ENCODE measurements around the gene NFIX. TPM values are rescaled to one million over a fixed set of nuclear protein-coding genes. Genes with fewer than 3 reads are reported as not detected.

Gene NFIX
- total RNA-seq, 1 experiment from 2014 or later, result 144 TPM

- H3K4me1 ChIP-seq (ENCODE audit: control insufficient read depth, insufficient read depth, low read length), result peaks cover 7% of the 10 kb centered on the region
- BruUV-seq (replicated peaks), result no TSS peak
- H3K27ac ChIP-seq (ENCODE audit: low read length), result no peak overlapping the region
- no peak for ATAC-seq
- intact Hi-C loops (cut with micrococcal nuclease; ENCODE audit: unreplicated experiment), result no loop called here
- TF ChIP-seq TCF7L2 (IDR thresholded peaks at IDR 0.05; ENCODE audit: low read depth, low read length) (no peak), REST (IDR thresholded peaks at IDR 0.05; ENCODE audit: insufficient read depth in 1 of 2, low read depth in 2 of 2, low read length in 1 of 2) (no peak), POLR2AphosphoS5 (IDR thresholded peaks at IDR 0.05; ENCODE audit: low read depth, low read length) (no peak), CTCF (IDR thresholded peaks at IDR 0.05) (no peak), SIN3A (IDR thresholded peaks at IDR 0.05; ENCODE audit: borderline replicate concordance, insufficient read depth, low read depth, low read length) (no peak)
- no peak for DNase-seq (ENCODE audit: low read depth, low spot score)
- in situ Hi-C loops (cut with HindIII; ENCODE audit: low pct_unique_long_range_greater_than_20kb, low sequenced_read_pairs), result no loop called here
- ChIA-PET POLR2A (no interaction called here), CTCF (no interaction called here)
- H3K27me3 ChIP-seq (ENCODE audit: control insufficient read depth, insufficient read depth, low read length), result no peaks in the 10 kb centered on the region
- H3K9me3 ChIP-seq (ENCODE audit: control insufficient read depth, insufficient read depth, low read depth, low read length), result no peaks in the 10 kb centered on the region
- H3K4me3 ChIP-seq (ENCODE audit: low read depth in 2 of 2, low read length in 2 of 2), result no peak overlapping the region
- H3K36me3 ChIP-seq (ENCODE audit: control insufficient read depth, insufficient read depth, low read length), result no peaks in the 10 kb centered on the region
Observed at GRCh38 chr19:13077240-13077639, 82.0 kb downstream of the NFIX start.

- POLR2A ChIA-PET, result no interaction called here
- Histone ChIP-seq H3K27me3 (ENCODE audit: control insufficient read depth, insufficient read depth, low read length) (no peaks in the 10 kb centered on the region), H3K4me1 (ENCODE audit: control insufficient read depth, insufficient read depth, low read length) (peaks cover 7% of the 10 kb centered on the region), H3K9me3 (ENCODE audit: control insufficient read depth, insufficient read depth, low read depth, low read length) (no peaks in the 10 kb centered on the region), H3K36me3 (ENCODE audit: control insufficient read depth, insufficient read depth, low read length) (no peaks in the 10 kb centered on the region), H3K27ac (ENCODE audit: low read length) (no peak overlapping the region), H3K4me3 (ENCODE audit: low read depth in 2 of 2, low read length in 2 of 2) (no peak overlapping the region)
- in situ Hi-C loops (cut with HindIII; ENCODE audit: low pct_unique_long_range_greater_than_20kb, low sequenced_read_pairs), result no loop called here
- BruUV-seq (replicated peaks), result no TSS peak
- no peak for ATAC-seq
- intact Hi-C loops (cut with micrococcal nuclease; ENCODE audit: unreplicated experiment), result no loop called here
- no peak for TF ChIP-seq SIN3A (IDR thresholded peaks at IDR 0.05; ENCODE audit: borderline replicate concordance, insufficient read depth, low read depth, low read length)
- no peak for TF ChIP-seq CTCF (IDR thresholded peaks at IDR 0.05)
- no peak for TF ChIP-seq POLR2AphosphoS5 (IDR thresholded peaks at IDR 0.05; ENCODE audit: low read depth, low read length)
- TF ChIP-seq TCF7L2 (IDR thresholded peaks at IDR 0.05; ENCODE audit: low read depth, low read length), result no peak
- no peak for TF ChIP-seq REST (IDR thresholded peaks at IDR 0.05; ENCODE audit: insufficient read depth in 1 of 2, low read depth in 2 of 2, low read length in 1 of 2)
- CTCF ChIA-PET, result interaction anchor here (0.7 kb wide), 1 partner anchor 49 kb away, joined by 3 read pairs; no protein-coding TSS in a partner anchor
- no peak for DNase-seq (ENCODE audit: low read depth, low spot score)
Observed at GRCh38 chr19:13078381-13078780, 83.1 kb downstream of the NFIX start.

All from Panc1 (cell line).